Astrocyte of the hippocampus (primary cell): ENCODE measurements around the gene OMA1.
"Not testable (repeated sequence)": the region's sequence is repeated elsewhere in the genome, so short reads cannot be mapped to it uniquely, and the experiment has no call there.

Source experiments
- DNase-seq: peaks from one replicate; pipeline ENCODE4 v3.0.0; 2011; ENCODE audit warnings: low read depth, low spot score

OMA1 gene

GRCh38 chr1:58546520-58547308 is at the start of gene OMA1:
OMA1 (minus strand) TSS chr1:58546726; CDS start chr1:58539294, 7,432 bp downstream.
- DNase-seq, result peak; percentile 99

GRCh38 chr1:58594546-58594945 is 48.0 kb upstream of the OMA1 start:
- no peak for DNase-seq

GRCh38 chr1:58592522-58593134 is 46.1 kb upstream of the OMA1 start:
- DNase-seq, result peak; percentile 97

GRCh38 chr1:58591806-58592205 is 45.3 kb upstream of the OMA1 start:
- DNase-seq, result no peak

GRCh38 chr1:58590019-58590418 is 43.5 kb upstream of the OMA1 start:
- no peak for DNase-seq

- no peak for DNase-seq
Observed at GRCh38 chr1:58588396-58588795, 41.9 kb upstream of the OMA1 start.

- DNase-seq, result no peak
Observed at GRCh38 chr1:58587667-58588066, 41.1 kb upstream of the OMA1 start.

- DNase-seq, result no peak
Observed at GRCh38 chr1:58586271-58586670, 39.7 kb upstream of the OMA1 start.

- no peak for DNase-seq
Observed at GRCh38 chr1:58585581-58586151, 39.1 kb upstream of the OMA1 start.

- no peak for DNase-seq
Observed at GRCh38 chr1:58585166-58585565, 38.6 kb upstream of the OMA1 start.

GRCh38 chr1:58584082-58584895 is 37.8 kb upstream of the OMA1 start:
- DNase-seq, result peak; percentile 95

- no peak for DNase-seq
Observed at GRCh38 chr1:58583496-58583895, 37.0 kb upstream of the OMA1 start.

- DNase-seq, result not testable (repeated sequence)
Observed at GRCh38 chr1:58582143-58582542, 35.6 kb upstream of the OMA1 start.

GRCh38 chr1:58581641-58582040 is 35.1 kb upstream of the OMA1 start:
- DNase-seq, result no peak

GRCh38 chr1:58580186-58580585 is 33.7 kb upstream of the OMA1 start:
- no peak for DNase-seq

- no peak for DNase-seq
Observed at GRCh38 chr1:58577654-58578030, 31.1 kb upstream of the OMA1 start.

- peak; percentile 35 for DNase-seq
Observed at GRCh38 chr1:58576727-58577653, 30.5 kb upstream of the OMA1 start, which contains the start of gene TACSTD2. TACSTD2 (minus strand) TSS chr1:58577252; CDS start chr1:58577156, 96 bp downstream.

GRCh38 chr1:58576325-58576726 is 29.8 kb upstream of the OMA1 start:
- DNase-seq, result no peak

- DNase-seq, result no peak
Observed at GRCh38 chr1:58575551-58576324, 29.2 kb upstream of the OMA1 start.

GRCh38 chr1:58574816-58575215 is 28.3 kb upstream of the OMA1 start:
- DNase-seq, result no peak
